HepG2 (cell line): ENCODE results near the gene CSTPP1. TPM values are rescaled to one million over a fixed set of nuclear protein-coding genes. Genes with fewer than 3 reads are reported as not detected.

Source experiments
- ARID5B ChIP-seq: IDR thresholded peaks from 2 replicates; pipeline ENCODE4 v1.4.0; 2020; ENCODE audit warnings: mild to moderate bottlenecking, missing genetic modification reagents
- GATA4 ChIP-seq: sonication (generic); IDR thresholded peaks from 2 replicates; pipeline ENCODE4 v1.6.1; 2016; ENCODE audit warnings: antibody characterized with exemption, low read depth, borderline replicate concordance
- KDM1A ChIP-seq: IDR thresholded peaks from 2 replicates; pipeline ENCODE4 v1.6.1; 2016; ENCODE audit warnings: missing compliant biosample characterization
- KLF13 ChIP-seq: sonication (generic); formaldehyde crosslinking; IDR thresholded peaks from 2 replicates; pipeline ENCODE4 v1.4.0; 2020; ENCODE audit warnings: mild to moderate bottlenecking, missing genetic modification reagents
- NFE2 ChIP-seq: sonication (generic); formaldehyde crosslinking; IDR thresholded peaks from 2 replicates; pipeline ENCODE4 v1.4.0; 2020; ENCODE audit warnings: missing genetic modification reagents
- NR3C1 ChIP-seq: sonication (generic); formaldehyde crosslinking; IDR thresholded peaks from 2 replicates; pipeline ENCODE4 v1.4.0; 2020; ENCODE audit warnings: missing genetic modification reagents
- RORA ChIP-seq: sonication (generic); formaldehyde crosslinking; IDR thresholded peaks from 2 replicates; pipeline ENCODE4 v1.5.0; 2020; ENCODE audit warnings: mild to moderate bottlenecking, missing genetic modification reagents, moderate library complexity
- SALL1 ChIP-seq: sonication (generic); formaldehyde crosslinking; IDR thresholded peaks from 2 replicates; pipeline ENCODE4 v1.8.0; 2022; ENCODE audit warnings: mild to moderate bottlenecking, missing genetic modification reagents
- SIX1 ChIP-seq: sonication (generic); formaldehyde crosslinking; IDR thresholded peaks from 2 replicates; pipeline ENCODE4 v1.4.0; 2020; ENCODE audit warnings: missing genetic modification reagents, borderline replicate concordance
- SRSF9 ChIP-seq: fragments of 200-400 bp; formaldehyde crosslinking; IDR thresholded peaks from 2 replicates; pipeline ENCODE4 v1.6.1; 2018; ENCODE audit warnings: borderline replicate concordance, mild to moderate bottlenecking, low read depth, low read length; ENCODE audit not compliant: insufficient read depth, poor library complexity, severe bottlenecking
- ZFX ChIP-seq: sonication (generic); formaldehyde crosslinking; IDR thresholded peaks from 2 replicates; pipeline ENCODE4 v1.4.0; 2020; ENCODE audit warnings: mild to moderate bottlenecking, low read depth, missing genetic modification reagents, moderate library complexity
- ZNF44 ChIP-seq: sonication (generic); formaldehyde crosslinking; IDR thresholded peaks from 2 replicates; pipeline ENCODE4 v1.5.1; 2020; ENCODE audit warnings: mild to moderate bottlenecking, missing genetic modification reagents
- ZNF451 ChIP-seq: sonication (generic); formaldehyde crosslinking; IDR thresholded peaks from 2 replicates; pipeline ENCODE4 v1.5.0; 2020; ENCODE audit warnings: mild to moderate bottlenecking, missing genetic modification reagents
- polyA plus RNA-seq, 8 experiments: library from polyadenylated mRNA; depleted of rRNA in 3 of 8; stranded (reverse) in 7 of 8; unstranded in 1 of 8; fragments of >200 nt; fragmentation: Illumina TruSeq in 4 of 8; extraction: Trizol in 4 of 8; gene quantifications; 2 replicates each; pipeline versions ENCODE4 v1.2.1 to v1.2.3, GENCODE V29; 2011 to 2016; ENCODE audit warnings: low read depth in 4 of 8, missing spikeins in 1 of 8, mixed read lengths in 1 of 8; ENCODE audit not compliant: insufficient read depth in 1 of 8
- total RNA-seq, 5 experiments: library from RNA; depleted of rRNA; stranded (reverse); fragments of >200 nt; fragmentation: Illumina TruSeq; extraction: Trizol; gene quantifications; 2 replicates each; pipeline ENCODE4 v1.2.3, GENCODE V29; 2016; ENCODE audit warnings: low read depth in 1 of 5
- TF ChIP-seq, protein P1 (sequence below): sonication (generic); formaldehyde crosslinking; IDR thresholded peaks from 2 replicates; pipeline ENCODE4 v1.4.0; 2020; ENCODE audit warnings: missing genetic modification reagents
- TF ChIP-seq, protein P2 (sequence below): sonication (generic); formaldehyde crosslinking; IDR thresholded peaks from 2 replicates; pipeline ENCODE4 v1.5.1; 2020; ENCODE audit warnings: mild to moderate bottlenecking, moderate library complexity, missing genetic modification reagents

Gene CSTPP1
- total and polyA plus RNA-seq, 2 of the 13 experiments (the other 11 are each of a cell fraction or from before 2014, with no cell fraction given) = 12.3 to 14.6 TPM

DNA sequence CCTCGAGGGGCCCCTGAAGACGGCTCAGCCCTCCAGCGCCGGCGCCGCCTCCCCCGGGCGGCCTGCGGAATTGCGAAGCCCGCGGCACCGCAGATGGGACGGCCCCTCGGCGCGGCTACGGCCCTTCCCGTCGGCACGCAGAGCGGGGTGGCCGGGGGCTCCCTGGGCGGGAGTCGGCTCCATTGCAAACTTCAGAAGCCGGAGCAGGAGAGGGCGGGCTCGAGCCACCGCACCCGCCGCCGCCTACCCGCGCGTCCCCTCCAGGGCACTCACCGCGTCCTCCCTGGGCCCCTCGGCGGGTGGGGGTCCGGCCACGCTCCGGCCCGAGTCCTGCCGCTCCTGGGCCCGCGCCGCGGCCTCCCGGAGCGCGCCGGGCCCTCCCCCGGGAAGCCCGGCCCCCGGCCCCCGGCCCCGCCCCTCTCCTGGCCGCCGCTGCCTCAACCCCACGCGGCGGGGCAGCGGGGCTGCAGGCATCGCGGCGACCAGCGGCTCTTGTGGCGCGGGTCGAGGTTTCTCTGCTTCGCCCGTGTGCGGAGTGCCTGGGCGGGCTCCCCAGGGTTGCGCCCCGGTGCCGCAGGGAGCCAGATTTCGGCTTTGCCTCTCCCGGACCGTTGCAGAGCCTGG is 249.6 kb downstream of the CSTPP1 start, which contains the start of gene PACSIN3 (continued):
- TF ChIP-seq, protein P1, sequence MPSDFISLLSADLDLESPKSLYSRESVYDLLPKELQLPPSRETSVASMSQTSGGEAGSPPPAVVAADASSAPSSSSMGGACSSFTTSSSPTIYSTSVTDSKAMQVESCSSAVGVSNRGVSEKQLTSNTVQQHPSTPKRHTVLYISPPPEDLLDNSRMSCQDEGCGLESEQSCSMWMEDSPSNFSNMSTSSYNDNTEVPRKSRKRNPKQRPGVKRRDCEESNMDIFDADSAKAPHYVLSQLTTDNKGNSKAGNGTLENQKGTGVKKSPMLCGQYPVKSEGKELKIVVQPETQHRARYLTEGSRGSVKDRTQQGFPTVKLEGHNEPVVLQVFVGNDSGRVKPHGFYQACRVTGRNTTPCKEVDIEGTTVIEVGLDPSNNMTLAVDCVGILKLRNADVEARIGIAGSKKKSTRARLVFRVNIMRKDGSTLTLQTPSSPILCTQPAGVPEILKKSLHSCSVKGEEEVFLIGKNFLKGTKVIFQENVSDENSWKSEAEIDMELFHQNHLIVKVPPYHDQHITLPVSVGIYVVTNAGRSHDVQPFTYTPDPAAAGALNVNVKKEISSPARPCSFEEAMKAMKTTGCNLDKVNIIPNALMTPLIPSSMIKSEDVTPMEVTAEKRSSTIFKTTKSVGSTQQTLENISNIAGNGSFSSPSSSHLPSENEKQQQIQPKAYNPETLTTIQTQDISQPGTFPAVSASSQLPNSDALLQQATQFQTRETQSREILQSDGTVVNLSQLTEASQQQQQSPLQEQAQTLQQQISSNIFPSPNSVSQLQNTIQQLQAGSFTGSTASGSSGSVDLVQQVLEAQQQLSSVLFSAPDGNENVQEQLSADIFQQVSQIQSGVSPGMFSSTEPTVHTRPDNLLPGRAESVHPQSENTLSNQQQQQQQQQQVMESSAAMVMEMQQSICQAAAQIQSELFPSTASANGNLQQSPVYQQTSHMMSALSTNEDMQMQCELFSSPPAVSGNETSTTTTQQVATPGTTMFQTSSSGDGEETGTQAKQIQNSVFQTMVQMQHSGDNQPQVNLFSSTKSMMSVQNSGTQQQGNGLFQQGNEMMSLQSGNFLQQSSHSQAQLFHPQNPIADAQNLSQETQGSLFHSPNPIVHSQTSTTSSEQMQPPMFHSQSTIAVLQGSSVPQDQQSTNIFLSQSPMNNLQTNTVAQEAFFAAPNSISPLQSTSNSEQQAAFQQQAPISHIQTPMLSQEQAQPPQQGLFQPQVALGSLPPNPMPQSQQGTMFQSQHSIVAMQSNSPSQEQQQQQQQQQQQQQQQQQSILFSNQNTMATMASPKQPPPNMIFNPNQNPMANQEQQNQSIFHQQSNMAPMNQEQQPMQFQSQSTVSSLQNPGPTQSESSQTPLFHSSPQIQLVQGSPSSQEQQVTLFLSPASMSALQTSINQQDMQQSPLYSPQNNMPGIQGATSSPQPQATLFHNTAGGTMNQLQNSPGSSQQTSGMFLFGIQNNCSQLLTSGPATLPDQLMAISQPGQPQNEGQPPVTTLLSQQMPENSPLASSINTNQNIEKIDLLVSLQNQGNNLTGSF = no peak
- TF ChIP-seq SRSF9 (no peak), NR3C1 (CRISPR knock-in tag) (no peak), ZNF451 (0 out of 2 replicates have a peak, but pooled peaks have one; percentile 18), ARID5B (CRISPR knock-in tag) (peak; percentile 9; the same call in 1 of the 2 replicates), ZNF44 (CRISPR knock-in tag) (no peak), GATA4 (no peak), KLF13 (CRISPR knock-in tag) (no peak), SALL1 (CRISPR knock-in tag) (no peak), KDM1A (no peak), ZFX (CRISPR knock-in tag) (peak; percentile 4; the same call in 1 of the 2 replicates), NFE2 (CRISPR knock-in tag) (no peak), SIX1 (CRISPR knock-in tag) (no peak), RORA (CRISPR knock-in tag) (no peak)
- TF ChIP-seq, protein P2, sequence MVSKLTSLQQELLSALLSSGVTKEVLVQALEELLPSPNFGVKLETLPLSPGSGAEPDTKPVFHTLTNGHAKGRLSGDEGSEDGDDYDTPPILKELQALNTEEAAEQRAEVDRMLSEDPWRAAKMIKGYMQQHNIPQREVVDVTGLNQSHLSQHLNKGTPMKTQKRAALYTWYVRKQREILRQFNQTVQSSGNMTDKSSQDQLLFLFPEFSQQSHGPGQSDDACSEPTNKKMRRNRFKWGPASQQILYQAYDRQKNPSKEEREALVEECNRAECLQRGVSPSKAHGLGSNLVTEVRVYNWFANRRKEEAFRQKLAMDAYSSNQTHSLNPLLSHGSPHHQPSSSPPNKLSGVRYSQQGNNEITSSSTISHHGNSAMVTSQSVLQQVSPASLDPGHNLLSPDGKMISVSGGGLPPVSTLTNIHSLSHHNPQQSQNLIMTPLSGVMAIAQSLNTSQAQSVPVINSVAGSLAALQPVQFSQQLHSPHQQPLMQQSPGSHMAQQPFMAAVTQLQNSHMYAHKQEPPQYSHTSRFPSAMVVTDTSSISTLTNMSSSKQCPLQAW (CRISPR knock-in tag) = peak; percentile 50; the same call in 1 of the 2 replicates
